GM21717 (cell line): Measurements from ENCODE around the gene MGAT4A.

ENCODE experiments used
- ATAC-seq: cut with Tn5 transposase; IDR thresholded peaks from one replicate; pipeline ENCODE4 v1.9.1; 2021; ENCODE audit warnings: mild to moderate bottlenecking, moderate library complexity; ENCODE audit not compliant: unreplicated experiment

Gene MGAT4A

DNA sequence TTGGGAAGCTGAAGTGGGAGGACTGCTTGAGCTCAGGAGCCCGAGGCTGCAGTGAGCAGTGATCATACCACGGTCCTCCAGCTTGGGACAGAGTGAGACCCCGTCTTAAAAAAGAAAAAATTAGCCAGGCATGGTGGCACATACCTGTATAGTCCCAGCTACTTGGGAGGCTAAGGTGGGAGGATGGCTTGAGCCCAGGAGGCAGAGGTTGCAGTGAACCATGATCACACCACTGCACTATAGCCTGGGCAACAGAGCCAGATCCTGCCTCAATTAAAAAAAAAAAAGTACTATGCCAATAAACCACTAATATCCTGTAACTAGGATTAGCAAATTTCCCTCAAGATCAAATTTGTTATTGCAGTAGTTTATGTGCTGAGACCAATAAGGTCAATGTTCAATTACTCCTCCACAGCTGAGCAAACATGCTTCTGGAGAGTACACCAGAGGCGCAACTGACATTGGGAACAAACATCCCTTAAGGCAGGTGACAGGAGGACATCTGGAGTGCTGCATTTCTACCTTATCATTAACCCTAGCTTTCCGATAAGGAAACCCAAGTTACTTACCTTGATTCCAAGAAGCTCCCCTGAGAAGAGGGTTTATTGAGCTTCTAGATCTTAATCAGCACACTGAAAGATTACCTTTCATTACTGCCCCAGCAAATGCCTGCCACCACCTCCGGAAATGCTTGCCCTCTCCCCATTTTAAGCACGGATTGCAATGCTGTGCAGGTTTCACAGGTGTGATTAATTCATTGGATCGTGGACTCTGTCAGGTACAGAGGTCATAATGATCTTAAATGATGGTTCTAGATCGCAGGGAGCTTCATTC is 26.2 kb downstream of the MGAT4A start:
- ATAC-seq, result no peak

GRCh38 chr2:98703738-98704137 is 27.2 kb downstream of the MGAT4A start:
- no peak for ATAC-seq

DNA sequence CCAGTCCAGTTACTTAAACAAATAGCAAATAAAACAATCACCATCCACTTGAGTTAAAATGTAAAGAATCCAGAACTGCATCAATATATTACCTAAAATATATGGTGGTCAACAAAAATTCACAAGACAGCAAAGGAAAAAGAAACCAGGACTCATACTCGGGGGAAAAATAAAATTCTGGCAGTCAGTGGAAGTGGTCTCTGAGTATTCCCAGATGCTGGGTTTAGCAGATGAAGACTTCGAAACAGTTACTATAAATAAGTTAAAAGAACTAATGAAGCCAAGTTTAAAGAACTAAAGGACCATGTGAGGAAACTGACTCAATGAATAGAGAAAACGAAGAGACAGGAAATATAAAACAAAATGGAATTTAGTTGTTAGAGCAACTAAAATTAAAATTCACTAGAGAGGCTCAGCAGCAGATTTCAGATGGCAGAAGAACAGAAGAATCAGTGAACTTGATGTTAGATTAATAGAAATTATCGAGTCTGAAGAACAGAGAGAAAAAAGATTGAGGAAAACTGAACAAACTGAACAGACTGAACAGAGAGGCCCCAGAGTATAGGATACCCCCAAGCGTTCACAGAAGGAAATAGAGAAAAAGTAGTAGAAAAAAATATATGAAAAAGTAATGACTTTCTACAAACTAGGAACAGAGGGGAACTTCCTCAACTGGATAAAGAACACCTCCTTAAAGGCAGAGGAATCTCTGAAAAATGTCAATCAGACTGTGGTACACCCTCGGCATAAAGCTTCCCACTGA is 27.9 kb downstream of the MGAT4A start:
- ATAC-seq, result no peak

DNA sequence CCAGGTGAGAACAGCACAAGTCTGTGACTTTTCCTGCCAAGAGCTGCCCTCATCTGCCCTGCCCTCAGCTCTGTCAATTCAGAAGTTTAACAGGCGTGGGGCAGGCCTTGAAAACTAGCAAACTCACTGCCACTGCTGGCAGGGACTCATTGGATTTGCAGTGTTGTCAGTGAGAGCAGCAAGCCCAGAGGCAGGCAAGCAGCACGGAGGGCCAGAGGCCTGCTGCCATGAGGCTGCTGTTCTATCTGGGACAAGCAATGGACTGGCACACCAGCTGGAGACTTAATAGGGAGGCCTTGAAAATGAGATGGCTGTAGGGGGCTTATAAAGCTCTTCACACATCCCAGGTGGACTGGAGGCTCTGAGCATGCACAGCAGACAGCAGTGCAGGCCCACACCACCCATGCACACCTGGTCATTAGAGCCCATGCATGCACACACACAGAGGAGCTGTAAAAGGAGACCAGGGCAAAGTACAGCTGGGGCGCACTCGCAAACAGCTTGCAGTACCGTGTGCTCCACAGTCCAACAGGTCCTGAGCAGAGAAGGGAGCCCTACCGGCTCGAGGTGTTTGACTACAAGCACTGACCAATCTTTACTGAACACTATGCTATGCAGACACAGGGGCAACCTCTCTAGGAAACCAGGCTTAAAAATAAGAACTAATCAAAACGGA is 28.7 kb downstream of the MGAT4A start:
- ATAC-seq, result no peak

- ATAC-seq, result no peak
These were observed 29.7 kb downstream of the MGAT4A start for GRCh38 chr2:98701230-98701629.

GRCh38 chr2:98698896-98699295 is 32.0 kb downstream of the MGAT4A start:
- no peak for ATAC-seq

GRCh38 chr2:98697651-98698337 is 33.1 kb downstream of the MGAT4A start:
- no peak for ATAC-seq

DNA sequence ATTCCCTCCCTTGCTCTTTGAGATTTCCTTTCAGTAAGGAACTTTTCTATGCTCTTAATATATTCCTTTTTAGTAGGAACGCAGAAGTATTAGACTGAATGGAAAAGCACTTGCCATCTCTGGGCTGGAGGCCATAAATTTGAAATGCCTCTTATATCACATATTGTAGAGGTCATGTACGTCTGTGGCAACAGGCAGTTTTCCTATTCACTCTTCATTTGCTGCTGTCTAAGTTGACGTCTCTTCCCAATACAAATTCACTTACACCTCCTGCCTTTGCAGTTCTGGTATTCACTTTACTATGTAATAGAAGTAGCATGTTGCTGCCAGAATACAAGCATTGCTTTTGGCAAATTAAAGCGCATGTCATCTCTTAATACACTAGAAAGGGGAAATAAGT is 34.7 kb downstream of the MGAT4A start:
- ATAC-seq, result no peak

DNA sequence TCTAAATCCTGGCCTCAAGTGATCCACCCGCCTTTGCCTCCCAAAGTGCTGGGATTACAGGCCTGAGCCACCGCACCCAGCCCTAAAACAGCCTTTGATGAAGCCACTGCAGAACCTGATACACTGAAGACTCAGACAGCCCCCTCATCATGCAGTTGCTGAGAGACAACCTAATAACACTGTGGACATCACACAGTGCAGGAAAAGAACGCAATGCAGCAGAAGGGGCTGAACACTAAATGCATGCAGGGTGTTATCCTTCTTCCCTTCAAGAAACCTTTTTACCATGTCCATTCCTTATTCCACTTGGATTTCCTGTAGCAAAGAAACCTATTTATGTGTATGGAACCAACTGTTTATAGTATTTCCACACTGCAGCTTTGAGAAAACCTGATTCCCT is 35.7 kb downstream of the MGAT4A start:
- no peak for ATAC-seq

- no peak for ATAC-seq
These were observed 37.5 kb downstream of the MGAT4A start for GRCh38 chr2:98693477-98693876.

DNA sequence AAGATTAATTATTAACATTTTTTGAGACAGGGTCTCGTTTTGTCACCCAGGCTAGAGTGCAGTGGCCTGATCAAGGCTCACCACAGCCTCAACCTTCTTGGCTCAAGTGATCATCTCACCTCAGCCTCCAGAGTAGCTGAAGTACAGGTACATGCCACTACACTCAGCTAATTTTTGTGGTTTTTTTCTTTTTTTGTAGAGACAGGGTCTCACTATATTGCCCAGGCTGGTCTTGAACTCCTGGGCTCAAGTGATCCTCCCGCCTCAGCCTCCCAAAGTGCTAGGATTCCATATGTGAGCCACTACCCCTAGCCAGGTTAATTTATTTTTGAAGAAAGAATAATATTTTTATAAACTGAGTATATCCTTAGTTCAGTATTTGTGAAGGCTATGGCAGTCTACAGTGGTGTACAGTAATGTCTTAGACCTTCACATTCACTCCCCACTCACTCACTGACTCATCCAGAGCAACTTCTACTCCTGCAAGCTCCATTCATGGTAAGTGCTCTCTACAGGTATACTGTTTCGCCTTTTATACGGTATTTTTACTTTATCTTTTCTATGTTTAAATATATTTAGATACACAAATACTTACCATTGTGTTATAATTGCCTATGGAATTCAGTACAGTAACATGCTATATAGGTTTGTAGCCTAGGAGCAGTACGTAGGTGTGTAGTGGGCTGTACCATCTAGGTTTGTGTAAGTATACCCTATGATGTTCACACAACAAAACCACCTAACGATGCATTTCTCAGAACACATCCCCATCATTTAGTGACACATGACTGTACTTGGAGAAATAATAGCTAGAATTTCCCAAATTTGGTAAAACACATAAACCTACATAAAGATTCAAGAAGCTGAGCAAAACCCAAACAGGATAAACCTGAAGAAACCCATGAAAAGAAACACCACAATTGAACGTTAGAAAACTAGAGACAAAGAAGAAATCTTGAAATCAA is 38.6 kb downstream of the MGAT4A start:
- ATAC-seq, result no peak

DNA sequence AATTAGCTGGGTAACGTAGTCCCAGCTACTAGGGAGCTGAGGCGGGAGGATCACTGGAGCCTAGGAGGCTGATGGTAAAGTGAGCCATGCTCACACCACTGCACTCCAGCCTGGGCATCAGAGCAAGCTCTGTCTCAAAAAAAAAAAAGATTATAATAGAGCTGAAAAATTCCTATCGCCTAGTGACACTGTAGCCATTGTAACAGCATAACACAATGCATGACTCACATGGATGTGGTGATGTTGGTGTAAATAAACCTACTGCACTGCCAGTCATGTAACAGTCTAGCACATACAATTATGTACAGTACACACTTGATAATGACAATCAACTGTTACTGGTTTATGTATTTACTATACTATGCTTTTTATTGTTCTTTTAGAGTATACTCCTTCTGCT is 39.6 kb downstream of the MGAT4A start:
- no peak for ATAC-seq

DNA sequence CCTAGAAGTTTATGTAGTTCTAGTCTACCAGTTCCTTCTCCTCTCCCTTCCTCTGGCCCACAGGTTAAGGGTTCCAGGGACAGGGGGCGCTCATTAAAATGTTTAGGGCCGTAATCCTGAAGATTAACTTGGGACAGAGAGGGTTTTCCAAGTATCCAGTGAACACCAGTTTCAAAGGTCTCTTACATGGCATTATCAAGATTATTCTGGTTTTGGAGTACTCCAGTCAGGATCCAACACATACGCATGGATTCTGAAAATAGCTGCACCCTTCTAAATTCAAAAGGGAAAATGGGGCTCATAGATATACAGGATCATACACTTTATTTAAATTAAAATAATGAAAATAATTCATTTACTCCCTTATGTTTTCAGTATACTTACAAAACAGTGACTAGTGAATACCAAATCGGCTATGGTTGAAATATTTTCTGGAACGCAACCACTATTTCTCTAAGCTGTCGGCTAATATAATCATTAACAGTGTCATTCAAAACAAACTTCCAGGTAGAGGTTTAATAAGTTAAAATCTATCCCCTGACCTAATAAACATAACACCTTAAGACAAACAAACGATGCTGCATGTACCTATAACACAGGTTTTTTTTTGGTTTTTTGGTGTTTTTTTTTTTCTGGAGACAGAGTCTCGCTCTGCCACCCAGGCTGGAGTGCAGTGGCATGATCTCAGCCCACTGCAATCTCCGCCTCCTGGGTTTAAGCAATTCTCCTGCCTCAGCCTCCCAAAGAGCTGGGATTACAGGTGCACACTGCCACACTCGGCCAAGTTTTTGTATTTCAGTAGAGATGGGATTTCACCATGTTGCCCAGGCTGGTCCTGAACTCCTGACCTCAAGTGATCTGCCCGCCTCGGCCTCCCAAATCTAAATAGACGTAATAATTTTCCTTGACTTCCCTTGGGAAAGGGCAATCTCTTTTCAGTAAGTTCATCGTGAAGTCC is 44.7 kb downstream of the MGAT4A start:
- no peak for ATAC-seq

DNA sequence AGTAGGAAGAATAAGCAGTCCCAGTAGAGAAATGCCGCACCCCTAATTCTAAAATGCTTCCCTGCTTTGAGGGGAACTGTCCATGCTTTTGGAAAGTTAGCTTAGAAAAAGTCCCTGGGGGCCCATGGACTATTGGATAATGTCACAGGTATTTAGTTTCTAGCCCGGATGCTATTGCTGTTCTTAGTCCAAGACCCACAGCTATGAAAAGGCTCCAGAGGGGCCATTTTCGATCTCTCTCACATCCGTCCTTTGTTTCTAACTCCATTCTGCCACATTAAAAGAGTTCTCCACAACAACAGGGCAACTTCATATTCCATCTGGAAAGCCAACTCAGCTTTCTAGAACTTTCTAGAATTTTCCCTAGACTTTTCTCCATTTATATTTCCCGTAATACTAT is 47.2 kb downstream of the MGAT4A start:
- no peak for ATAC-seq

- no peak for ATAC-seq
These were observed 54.2 kb downstream of the MGAT4A start for GRCh38 chr2:98676742-98677141.

DNA sequence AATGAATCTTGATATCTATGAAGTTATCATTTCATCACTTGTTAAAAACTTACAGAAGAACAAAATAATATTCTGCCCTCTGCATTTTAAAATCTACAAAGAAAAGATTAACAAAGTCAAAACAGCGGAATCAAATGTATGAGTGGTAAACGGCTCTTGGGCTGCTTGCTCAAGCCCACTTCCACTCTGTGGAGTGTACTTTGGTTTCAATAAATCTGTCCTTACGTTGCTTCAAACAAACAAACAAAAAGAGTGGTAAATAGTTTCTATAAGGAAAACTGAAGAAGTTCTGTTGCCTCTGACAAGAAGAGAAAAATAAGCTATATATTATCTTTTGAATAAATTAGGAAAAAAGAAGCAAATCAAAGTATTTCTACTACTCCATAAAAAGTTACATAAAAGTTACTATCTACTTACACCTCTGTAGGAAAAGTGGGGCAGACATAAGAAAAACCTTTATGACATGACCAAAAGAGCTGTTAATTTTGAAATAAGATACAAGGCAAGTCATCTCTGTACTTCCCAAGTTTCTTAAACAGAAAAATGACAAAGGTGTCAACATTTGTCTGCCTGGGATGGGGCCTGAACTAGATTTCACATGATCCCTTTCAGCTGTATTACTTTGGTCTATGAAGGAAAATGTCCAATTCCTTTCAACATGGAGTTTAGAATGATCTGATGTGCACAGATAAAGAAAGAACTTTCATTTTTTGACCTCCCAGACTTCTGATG is 56.5 kb downstream of the MGAT4A start:
- ATAC-seq, result no peak

- no peak for ATAC-seq
These were observed 61.3 kb downstream of the MGAT4A start for GRCh38 chr2:98669675-98670074.

- no peak for ATAC-seq
These were observed 65.3 kb downstream of the MGAT4A start for GRCh38 chr2:98665677-98666076.
